IMR-90 (cell line): Measurements from ENCODE around the gene NDNF. TPM values are rescaled to one million over a fixed set of nuclear protein-coding genes. Genes with fewer than 3 reads are reported as not detected.

Experiments used
- ATAC-seq: fragments of 200-7000 bp; cut with Tn5 transposase; 2 replicates; pipeline ENCODE4 v1.9.1; 2020; ENCODE audit warnings: low read depth, mild to moderate bottlenecking, moderate library complexity
- BruUV-seq: library from RNA; stranded (reverse); fragments of 400-500 nt; replicated peaks from 2 replicates; lab custom pipeline; 2021; lab: Mats Ljungman, UMichigan
- CTCF ChIA-PET: fragments of 300-600 bp; formaldehyde crosslinking; extraction: SDS; loops from one replicate; lab custom pipeline; 2021; ENCODE audit warnings: antibody characterized with exemption; lab: Yijun Ruan, JAX
- POLR2A ChIA-PET: fragments of 300-600 bp; sonication (Branson Sonifier 250); formaldehyde crosslinking; loops from one replicate; lab custom pipeline; 2022; ENCODE audit warnings: antibody characterized with exemption; ENCODE audit not compliant: unreplicated experiment; lab: Charles Lee
- DNase-seq: peaks from one replicate; pipeline ENCODE4 v3.0.0; 2013
- H2AFZ ChIP-seq: replicated peaks from 2 replicates; pipeline ENCODE3; 2013; ENCODE audit warnings: low read length, mild to moderate bottlenecking; ENCODE audit not compliant: poor library complexity
- H2AK5ac ChIP-seq: 2 replicates; pipeline ENCODE4 v1.6.1; 2013; ENCODE audit warnings: low read depth, low read length, inconsistent platforms
- H2AK9ac ChIP-seq: replicated peaks from 2 replicates; pipeline ENCODE3; 2013; ENCODE audit warnings: mild to moderate bottlenecking, low read depth, low read length, moderate library complexity; ENCODE audit not compliant: poor library complexity
- H2BK120ac ChIP-seq: 2 replicates; pipeline ENCODE4 v1.6.1; 2013; ENCODE audit warnings: low read depth, low read length, inconsistent platforms
- H2BK15ac ChIP-seq: 3 replicates; pipeline ENCODE4 v1.6.1; 2013; ENCODE audit warnings: low read depth, low read length, inconsistent platforms
- H2BK20ac ChIP-seq: 2 replicates; pipeline ENCODE4 v1.6.1; 2013; ENCODE audit warnings: low read depth, mild to moderate bottlenecking, inconsistent platforms, low read length, moderate library complexity
- H2BK5ac ChIP-seq: 2 replicates; pipeline ENCODE4 v1.6.1; 2013; ENCODE audit warnings: mild to moderate bottlenecking, low read depth, low read length, inconsistent platforms; ENCODE audit not compliant: poor library complexity, severe bottlenecking
- H3K14ac ChIP-seq: replicated peaks from 2 replicates; pipeline ENCODE4 v1.6.1; 2013; ENCODE audit warnings: low read depth, low read length, inconsistent platforms
- H3K18ac ChIP-seq: 2 replicates; pipeline ENCODE4 v1.6.1; 2013; ENCODE audit warnings: low read depth, low read length, control low read depth
- H3K23ac ChIP-seq: 2 replicates; pipeline ENCODE4 v1.6.1; 2013; ENCODE audit warnings: low read depth, low read length, inconsistent platforms
- H3K27ac ChIP-seq: 2 replicates; pipeline ENCODE4 v1.5.1; 2013; ENCODE audit warnings: mild to moderate bottlenecking, control low read depth, low read length; ENCODE audit not compliant: insufficient read depth
- H3K27me3 ChIP-seq: 2 replicates; pipeline ENCODE4 v1.6.1; 2013; ENCODE audit warnings: low read length; ENCODE audit not compliant: control insufficient read depth, insufficient read depth
- H3K36me3 ChIP-seq: 2 replicates; pipeline ENCODE4 v1.6.1; 2013; ENCODE audit warnings: low read length, mixed read lengths; ENCODE audit not compliant: control insufficient read depth, insufficient read depth
- H3K4ac ChIP-seq: 2 replicates; pipeline ENCODE4 v1.6.1; 2013; ENCODE audit warnings: low read depth, low read length, inconsistent platforms
- H3K4me1 ChIP-seq: 2 replicates; pipeline ENCODE4 v1.6.1; 2013; ENCODE audit warnings: low read length, mixed read lengths; ENCODE audit not compliant: control insufficient read depth, insufficient read depth
- H3K4me2 ChIP-seq: 2 replicates; pipeline ENCODE4 v1.6.1; 2013; ENCODE audit warnings: low read depth, mild to moderate bottlenecking, control low read depth, low read length, moderate library complexity
- H3K4me3 ChIP-seq: 2 replicates; pipeline ENCODE4 v1.5.1; 2013; ENCODE audit warnings: low read depth, mild to moderate bottlenecking, control low read depth, low read length, moderate library complexity; ENCODE audit not compliant: insufficient read depth
- H3K56ac ChIP-seq: 2 replicates; pipeline ENCODE4 v1.6.1; 2013; ENCODE audit warnings: low read length, inconsistent platforms; ENCODE audit not compliant: insufficient read depth; ENCODE audit errors: extremely low read depth
- H3K79me1 ChIP-seq, 2 experiments: 2 replicates each; pipeline ENCODE4 v1.6.1; 2013; ENCODE audit warnings: low read length in 2 of 2, inconsistent platforms in 1 of 2, low read depth in 1 of 2
- H3K9ac ChIP-seq: 2 replicates; pipeline ENCODE4 v1.6.1; 2013; ENCODE audit warnings: low read depth, low read length, control low read depth
- H3K9me1 ChIP-seq: 2 replicates; pipeline ENCODE4 v1.6.1; 2013; ENCODE audit warnings: low read length, inconsistent platforms; ENCODE audit not compliant: insufficient read depth
- H3K9me3 ChIP-seq: 2 replicates; pipeline ENCODE4 v1.6.1; 2013; ENCODE audit warnings: low read length; ENCODE audit not compliant: control insufficient read depth, insufficient read depth
- H4K20me1 ChIP-seq: 2 replicates; pipeline ENCODE4 v1.6.1; 2013; ENCODE audit warnings: low read length, inconsistent platforms; ENCODE audit not compliant: insufficient read depth
- H4K5ac ChIP-seq: 2 replicates; pipeline ENCODE4 v1.6.1; 2013; ENCODE audit warnings: mild to moderate bottlenecking, low read depth, low read length, control low read depth
- H4K8ac ChIP-seq, 2 experiments: 2 replicates each; pipeline ENCODE4 v1.6.1; 2013; ENCODE audit warnings: low read depth in 2 of 2, low read length in 2 of 2, control low read depth in 1 of 2, inconsistent platforms in 1 of 2
- H4K91ac ChIP-seq: 2 replicates; pipeline ENCODE4 v1.6.1; 2013; ENCODE audit warnings: low read depth, low read length, inconsistent platforms; ENCODE audit not compliant: insufficient read depth
- BHLHE40 ChIP-seq: fragments of 150-350 bp; IDR thresholded peaks from 2 replicates; pipeline ENCODE4 v1.6.1; 2016; ENCODE audit warnings: mild to moderate bottlenecking, low read depth, low read length
- CEBPB ChIP-seq: IDR thresholded peaks from 2 replicates; pipeline ENCODE4 v1.6.1; 2012; ENCODE audit warnings: low read depth, low read length, improper control_type of control experiment
- CHD1 ChIP-seq: IDR thresholded peaks from 2 replicates; pipeline ENCODE4 v1.6.1; 2012; ENCODE audit warnings: low read depth, low read length, improper control_type of control experiment
- ELK1 ChIP-seq: fragments of 150-350 bp; IDR thresholded peaks from 2 replicates; pipeline ENCODE4 v1.6.1; 2016; ENCODE audit warnings: low read depth, mild to moderate bottlenecking, low read length, moderate library complexity, borderline replicate concordance
- FOS ChIP-seq: fragments of 150-350 bp; IDR thresholded peaks from 2 replicates; pipeline ENCODE4 v1.6.1; 2016; ENCODE audit warnings: low read depth, low read length
- MAFK ChIP-seq: IDR thresholded peaks from 2 replicates; pipeline ENCODE4 v1.6.1; 2012; ENCODE audit warnings: low read depth, low read length, improper control_type of control experiment
- MAZ ChIP-seq: IDR thresholded peaks from 2 replicates; pipeline ENCODE4 v1.6.1; 2012; ENCODE audit warnings: low read depth, mild to moderate bottlenecking, low read length, improper control_type of control experiment, moderate library complexity, borderline replicate concordance
- MXI1 ChIP-seq: IDR thresholded peaks from 2 replicates; pipeline ENCODE4 v1.6.1; 2012; ENCODE audit warnings: low read depth, mild to moderate bottlenecking, low read length, moderate library complexity, borderline replicate concordance
- NFE2L2 ChIP-seq: fragments of 150-350 bp; IDR thresholded peaks from 2 replicates; pipeline ENCODE4 v1.6.1; 2016; ENCODE audit warnings: low read depth, mild to moderate bottlenecking, low read length
- POLR2A ChIP-seq: IDR thresholded peaks from 2 replicates; pipeline ENCODE4 v1.6.1; 2012; ENCODE audit warnings: mild to moderate bottlenecking, low read depth, low read length
- RAD21 ChIP-seq: IDR thresholded peaks from 2 replicates; pipeline ENCODE4 v1.6.1; 2012; ENCODE audit warnings: low read length, improper control_type of control experiment
- RCOR1 ChIP-seq: IDR thresholded peaks from 2 replicates; pipeline ENCODE4 v1.6.1; 2012; ENCODE audit warnings: mild to moderate bottlenecking, low read length, improper control_type of control experiment; ENCODE audit not compliant: insufficient replicate concordance
- RFX5 ChIP-seq: IDR thresholded peaks from 2 replicates; pipeline ENCODE4 v1.8.0; 2012; ENCODE audit warnings: low read depth, mild to moderate bottlenecking, low read length, moderate library complexity
- SMC3 ChIP-seq: fragments of 150-350 bp; IDR thresholded peaks from 2 replicates; pipeline ENCODE4 v1.6.1; 2016; ENCODE audit warnings: low read depth, mild to moderate bottlenecking, antibody characterized with exemption, low read length, moderate library complexity
- WGBS, 2 experiments: methylation state at CpG; one replicate each; pipeline versions ENCODE4 v1.1.5 to v1.1.7; 2013; ENCODE audit warnings: missing lambda C conversion rate in 2 of 2; ENCODE audit not compliant: insufficient read length in 1 of 2; ENCODE audit errors: extremely low coverage in 2 of 2; 5-methylcytosine and 5-hydroxymethylcytosine counted together
- dilution Hi-C: fragments of 300-500 bp; cut with HindIII; formaldehyde crosslinking; loops from one replicate; pipeline ENCODE4 v1.14.3; 2018; ENCODE audit warnings: low sequenced_read_pairs; ENCODE audit not compliant: unreplicated experiment
- in situ Hi-C: fragments of 300-500 bp; cut with MboI; formaldehyde crosslinking; loops from 3 replicates; pipeline ENCODE4 v1.14.3; 2019; ENCODE audit warnings: low sequenced_read_pairs, inconsistent platforms, mixed read lengths
- intact Hi-C: fragments of 100-400 bp; cut with micrococcal nuclease; formaldehyde crosslinking; loops from 2 replicates; pipeline ENCODE4 v1.10.0; 2022
- polyA plus RNA-seq, 3 experiments: library from polyadenylated mRNA; depleted of rRNA; stranded (reverse); fragments of >200 nt; gene quantifications; 2 replicates each; pipeline ENCODE4 v1.2.3, GENCODE V29; 2012; ENCODE audit warnings: low replicate concordance in 1 of 3
- total RNA-seq: library from RNA; depleted of rRNA; stranded (reverse); fragments of >200 nt; gene quantifications from 2 replicates; pipeline ENCODE4 v1.2.3, GENCODE V29; 2012
- TF ChIP-seq, protein P1 (sequence below): fragments of 150-350 bp; IDR thresholded peaks from 2 replicates; pipeline ENCODE4 v1.6.1; 2017; ENCODE audit warnings: mild to moderate bottlenecking, antibody characterized with exemption, low read length, low read depth
- TF ChIP-seq, protein P2 (sequence below): conservative IDR thresholded peaks from 2 replicates; pipeline ENCODE4 v1.5.1; 2012; ENCODE audit warnings: mild to moderate bottlenecking, low read depth, low read length, improper control_type of control experiment

Gene NDNF
- total and polyA plus RNA-seq, 2 of the 4 experiments (the other 2 are of a cell fraction): under 0.01 TPM; not detected in 1

DNA sequence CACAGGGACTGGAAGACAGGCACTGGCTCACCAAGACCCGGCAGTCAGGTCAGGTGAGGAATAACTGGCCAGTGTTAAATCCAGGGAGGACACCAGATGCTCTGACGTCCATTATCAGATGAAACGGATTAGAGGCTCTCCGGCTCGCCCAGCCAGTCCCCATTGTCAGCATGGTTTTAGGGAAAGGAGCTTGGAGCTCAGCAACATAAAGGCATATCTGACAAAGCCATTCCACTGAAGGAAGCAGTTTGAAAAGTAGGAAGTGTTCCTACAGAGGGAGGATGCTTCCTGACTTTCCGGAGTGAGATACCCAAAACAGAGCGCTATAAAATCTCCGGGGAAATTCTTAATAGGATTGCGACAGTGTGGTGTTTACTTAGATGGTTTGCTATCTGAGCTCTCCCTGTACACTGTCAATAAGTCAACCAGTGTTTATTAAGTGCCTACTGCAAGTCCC, 14.8 kb downstream of the NDNF start:
- Histone ChIP-seq H3K4me2 (no peak overlapping the region), H4K91ac (no peak overlapping the region), H3K9ac (no peak overlapping the region), H2AK5ac (no peak overlapping the region), H4K20me1 (no peaks in the 10 kb centered on the region), H2AFZ (no peak overlapping the region), H3K4ac (no peak overlapping the region), H3K23ac (no peak overlapping the region), H4K8ac (no peak overlapping the region), H2BK5ac (no peak overlapping the region), H2BK15ac (no peak overlapping the region), H3K79me1 (no peaks in the 10 kb centered on the region), H3K4me1 (no peaks in the 10 kb centered on the region), H3K56ac (no peak overlapping the region), H2AK9ac (no peak overlapping the region), H3K14ac (no peak overlapping the region), H3K27me3 (peaks cover 7% of the 10 kb centered on the region), H3K27ac (no peak overlapping the region), H2BK120ac (no peak overlapping the region), H3K18ac (no peak overlapping the region), H2BK20ac (no peak overlapping the region), H3K4me3 (no peak overlapping the region), H3K9me1 (no peaks in the 10 kb centered on the region), H3K9me3 (no peaks in the 10 kb centered on the region), H4K5ac (no peak overlapping the region), H3K36me3 (no peaks in the 10 kb centered on the region)
- TF ChIP-seq, protein P1, sequence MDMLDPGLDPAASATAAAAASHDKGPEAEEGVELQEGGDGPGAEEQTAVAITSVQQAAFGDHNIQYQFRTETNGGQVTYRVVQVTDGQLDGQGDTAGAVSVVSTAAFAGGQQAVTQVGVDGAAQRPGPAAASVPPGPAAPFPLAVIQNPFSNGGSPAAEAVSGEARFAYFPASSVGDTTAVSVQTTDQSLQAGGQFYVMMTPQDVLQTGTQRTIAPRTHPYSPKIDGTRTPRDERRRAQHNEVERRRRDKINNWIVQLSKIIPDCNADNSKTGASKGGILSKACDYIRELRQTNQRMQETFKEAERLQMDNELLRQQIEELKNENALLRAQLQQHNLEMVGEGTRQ: no peak
- TF ChIP-seq RCOR1: no peak
- TF ChIP-seq MXI1: no peak
- TF ChIP-seq ELK1: no peak
- no peak for TF ChIP-seq BHLHE40
- TF ChIP-seq MAFK: no peak
- TF ChIP-seq CEBPB: no peak
- TF ChIP-seq POLR2A: no peak
- TF ChIP-seq, protein P2, sequence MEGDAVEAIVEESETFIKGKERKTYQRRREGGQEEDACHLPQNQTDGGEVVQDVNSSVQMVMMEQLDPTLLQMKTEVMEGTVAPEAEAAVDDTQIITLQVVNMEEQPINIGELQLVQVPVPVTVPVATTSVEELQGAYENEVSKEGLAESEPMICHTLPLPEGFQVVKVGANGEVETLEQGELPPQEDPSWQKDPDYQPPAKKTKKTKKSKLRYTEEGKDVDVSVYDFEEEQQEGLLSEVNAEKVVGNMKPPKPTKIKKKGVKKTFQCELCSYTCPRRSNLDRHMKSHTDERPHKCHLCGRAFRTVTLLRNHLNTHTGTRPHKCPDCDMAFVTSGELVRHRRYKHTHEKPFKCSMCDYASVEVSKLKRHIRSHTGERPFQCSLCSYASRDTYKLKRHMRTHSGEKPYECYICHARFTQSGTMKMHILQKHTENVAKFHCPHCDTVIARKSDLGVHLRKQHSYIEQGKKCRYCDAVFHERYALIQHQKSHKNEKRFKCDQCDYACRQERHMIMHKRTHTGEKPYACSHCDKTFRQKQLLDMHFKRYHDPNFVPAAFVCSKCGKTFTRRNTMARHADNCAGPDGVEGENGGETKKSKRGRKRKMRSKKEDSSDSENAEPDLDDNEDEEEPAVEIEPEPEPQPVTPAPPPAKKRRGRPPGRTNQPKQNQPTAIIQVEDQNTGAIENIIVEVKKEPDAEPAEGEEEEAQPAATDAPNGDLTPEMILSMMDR: no peak
- no peak for TF ChIP-seq NFE2L2
- no peak for TF ChIP-seq CHD1
- TF ChIP-seq RAD21: no peak
- no peak for TF ChIP-seq RFX5
- no peak for TF ChIP-seq SMC3
- no peak for TF ChIP-seq MAZ
- TF ChIP-seq FOS: no peak
- 45% methylated on average over 5 of the region's 9 CpGs; no CpG with 5 or more reads in 1 of the 2 experiments for WGBS, 2 experiments
- intact Hi-C loops: no loop called here
- POLR2A ChIA-PET: no interaction called here
- in situ Hi-C loops: no loop called here
- DNase-seq (no peak), ATAC-seq (no peak)
- dilution Hi-C loops: no loop called here
- CTCF ChIA-PET: no interaction called here
- BruUV-seq: no TSS peak
